SK-N-SH treated with all-trans-retinoic acid at 6 μM for 48 hours (cell line): ENCODE data around the gene PRR5L.

Experiments used
- ARNTL ChIP-seq: fragments of 450-650 bp; formaldehyde crosslinking; IDR thresholded peaks from 2 replicates; pipeline ENCODE4 v1.5.0; 2020; ENCODE audit warnings: low read depth, mild to moderate bottlenecking, moderate library complexity, borderline replicate concordance
- BACH2 ChIP-seq: fragments of 250-450 bp; sonication (Bioruptor Pico); IDR thresholded peaks from 2 replicates; pipeline ENCODE4 v1.9.0; 2021; ENCODE audit warnings: mild to moderate bottlenecking, borderline replicate concordance
- ISL1 ChIP-seq: fragments of 250-450 bp; sonication (Bioruptor Pico); IDR thresholded peaks from 2 replicates; pipeline ENCODE4 v2.1.2; 2022; ENCODE audit warnings: mild to moderate bottlenecking, moderate library complexity
- PPARA ChIP-seq: fragments of 250-450 bp; sonication (Bioruptor Pico); IDR thresholded peaks from 2 replicates; pipeline ENCODE4 v1.5.0; 2020; ENCODE audit warnings: mild to moderate bottlenecking, borderline replicate concordance
- RARB ChIP-seq: fragments of 250-450 bp; sonication (Bioruptor Pico); IDR thresholded peaks from 2 replicates; pipeline ENCODE4 v1.8.0; 2021; ENCODE audit warnings: mild to moderate bottlenecking, moderate library complexity
- TCF4 ChIP-seq: fragments of 250-450 bp; sonication (Bioruptor Pico); IDR thresholded peaks from 2 replicates; pipeline ENCODE4 v1.8.0; 2021; ENCODE audit warnings: mild to moderate bottlenecking, moderate library complexity, borderline replicate concordance
- TOX ChIP-seq: fragments of 250-450 bp; sonication (Bioruptor Pico); IDR thresholded peaks from 2 replicates; pipeline ENCODE4 v1.8.0; 2021; ENCODE audit warnings: mild to moderate bottlenecking, moderate library complexity, borderline replicate concordance
- ZC3H10 ChIP-seq: fragments of 250-450 bp; sonication (Bioruptor Pico); IDR thresholded peaks from 2 replicates; pipeline ENCODE4 v1.5.1; 2021; ENCODE audit warnings: mild to moderate bottlenecking, moderate library complexity
- ZFP30 ChIP-seq: fragments of 450-650 bp; formaldehyde crosslinking; IDR thresholded peaks from 2 replicates; pipeline ENCODE4 v1.5.0; 2022; ENCODE audit warnings: mild to moderate bottlenecking, moderate library complexity
- ZNF565 ChIP-seq: fragments of 450-650 bp; formaldehyde crosslinking; conservative IDR thresholded peaks from 2 replicates; pipeline ENCODE4 v1.5.0; 2020; ENCODE audit warnings: low read depth, mild to moderate bottlenecking, moderate library complexity
- TF ChIP-seq, protein P1 (sequence below): fragments of 250-450 bp; sonication (Bioruptor Pico); IDR thresholded peaks from 2 replicates; pipeline ENCODE4 v1.5.0; 2020; ENCODE audit warnings: mild to moderate bottlenecking, moderate library complexity
- TF ChIP-seq, protein P2 (sequence below): fragments of 250-450 bp; sonication (Bioruptor Pico); IDR thresholded peaks from 2 replicates; pipeline ENCODE4 v1.8.0; 2020; ENCODE audit warnings: mild to moderate bottlenecking, moderate library complexity, borderline replicate concordance
- TF ChIP-seq, protein P3 (sequence below): fragments of 250-450 bp; sonication (Bioruptor Pico); IDR thresholded peaks from 2 replicates; pipeline ENCODE4 v1.5.1; 2020; ENCODE audit warnings: low read depth, mild to moderate bottlenecking, moderate library complexity

DNA sequence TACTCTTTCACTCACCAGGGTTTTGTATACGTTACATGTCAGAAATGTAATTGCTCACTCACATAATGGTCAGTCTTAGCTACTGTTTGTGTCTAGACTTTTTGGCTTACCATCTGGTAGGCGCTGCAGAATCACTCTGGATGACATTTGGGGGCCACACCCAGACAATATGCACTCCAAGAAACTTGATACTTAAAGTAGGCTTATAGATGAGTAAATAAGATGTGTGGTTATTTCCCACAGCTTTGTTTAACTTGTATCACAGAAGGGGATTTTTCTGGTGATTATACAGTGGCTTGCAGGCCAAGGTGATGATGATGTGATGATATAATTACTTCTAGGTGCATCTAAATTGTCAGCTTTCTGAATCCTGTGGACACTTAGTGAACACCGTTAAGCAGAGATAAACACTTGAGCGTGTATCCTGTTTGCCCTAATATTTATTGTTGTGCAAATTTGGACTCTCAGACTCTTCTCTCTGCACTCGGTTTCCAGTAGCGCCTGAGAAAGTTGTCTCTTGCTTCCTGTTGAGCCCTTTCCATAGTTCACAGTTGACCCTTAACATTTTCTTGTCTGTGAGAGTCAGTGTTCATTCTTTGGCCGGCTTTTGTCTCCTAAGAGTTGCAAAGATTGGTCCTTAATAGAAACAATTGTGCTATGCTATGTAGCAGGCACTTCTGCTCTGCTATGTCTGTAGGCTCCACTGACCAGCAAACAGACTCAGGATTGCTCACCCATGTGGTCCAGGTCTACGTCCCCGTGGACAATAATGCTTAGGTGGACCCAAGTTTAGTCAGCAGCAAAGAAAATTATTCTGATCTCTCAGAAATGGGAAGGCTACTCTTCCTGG is 89.3 kb downstream of the PRR5L start:
- TF ChIP-seq, protein P1, sequence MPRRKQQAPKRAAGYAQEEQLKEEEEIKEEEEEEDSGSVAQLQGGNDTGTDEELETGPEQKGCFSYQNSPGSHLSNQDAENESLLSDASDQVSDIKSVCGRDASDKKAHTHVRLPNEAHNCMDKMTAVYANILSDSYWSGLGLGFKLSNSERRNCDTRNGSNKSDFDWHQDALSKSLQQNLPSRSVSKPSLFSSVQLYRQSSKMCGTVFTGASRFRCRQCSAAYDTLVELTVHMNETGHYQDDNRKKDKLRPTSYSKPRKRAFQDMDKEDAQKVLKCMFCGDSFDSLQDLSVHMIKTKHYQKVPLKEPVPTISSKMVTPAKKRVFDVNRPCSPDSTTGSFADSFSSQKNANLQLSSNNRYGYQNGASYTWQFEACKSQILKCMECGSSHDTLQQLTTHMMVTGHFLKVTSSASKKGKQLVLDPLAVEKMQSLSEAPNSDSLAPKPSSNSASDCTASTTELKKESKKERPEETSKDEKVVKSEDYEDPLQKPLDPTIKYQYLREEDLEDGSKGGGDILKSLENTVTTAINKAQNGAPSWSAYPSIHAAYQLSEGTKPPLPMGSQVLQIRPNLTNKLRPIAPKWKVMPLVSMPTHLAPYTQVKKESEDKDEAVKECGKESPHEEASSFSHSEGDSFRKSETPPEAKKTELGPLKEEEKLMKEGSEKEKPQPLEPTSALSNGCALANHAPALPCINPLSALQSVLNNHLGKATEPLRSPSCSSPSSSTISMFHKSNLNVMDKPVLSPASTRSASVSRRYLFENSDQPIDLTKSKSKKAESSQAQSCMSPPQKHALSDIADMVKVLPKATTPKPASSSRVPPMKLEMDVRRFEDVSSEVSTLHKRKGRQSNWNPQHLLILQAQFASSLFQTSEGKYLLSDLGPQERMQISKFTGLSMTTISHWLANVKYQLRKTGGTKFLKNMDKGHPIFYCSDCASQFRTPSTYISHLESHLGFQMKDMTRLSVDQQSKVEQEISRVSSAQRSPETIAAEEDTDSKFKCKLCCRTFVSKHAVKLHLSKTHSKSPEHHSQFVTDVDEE = no peak
- TF ChIP-seq RARB (CRISPR knock-in tag) (no peak), ZFP30 (CRISPR knock-in tag) (no peak), ZC3H10 (no peak), ZNF565 (no peak), PPARA (CRISPR knock-in tag) (no peak), BACH2 (CRISPR knock-in tag) (no peak), TCF4 (CRISPR knock-in tag) (no peak), ARNTL (CRISPR knock-in tag) (no peak), ISL1 (CRISPR knock-in tag) (no peak), TOX (no peak)
- TF ChIP-seq, protein P2, sequence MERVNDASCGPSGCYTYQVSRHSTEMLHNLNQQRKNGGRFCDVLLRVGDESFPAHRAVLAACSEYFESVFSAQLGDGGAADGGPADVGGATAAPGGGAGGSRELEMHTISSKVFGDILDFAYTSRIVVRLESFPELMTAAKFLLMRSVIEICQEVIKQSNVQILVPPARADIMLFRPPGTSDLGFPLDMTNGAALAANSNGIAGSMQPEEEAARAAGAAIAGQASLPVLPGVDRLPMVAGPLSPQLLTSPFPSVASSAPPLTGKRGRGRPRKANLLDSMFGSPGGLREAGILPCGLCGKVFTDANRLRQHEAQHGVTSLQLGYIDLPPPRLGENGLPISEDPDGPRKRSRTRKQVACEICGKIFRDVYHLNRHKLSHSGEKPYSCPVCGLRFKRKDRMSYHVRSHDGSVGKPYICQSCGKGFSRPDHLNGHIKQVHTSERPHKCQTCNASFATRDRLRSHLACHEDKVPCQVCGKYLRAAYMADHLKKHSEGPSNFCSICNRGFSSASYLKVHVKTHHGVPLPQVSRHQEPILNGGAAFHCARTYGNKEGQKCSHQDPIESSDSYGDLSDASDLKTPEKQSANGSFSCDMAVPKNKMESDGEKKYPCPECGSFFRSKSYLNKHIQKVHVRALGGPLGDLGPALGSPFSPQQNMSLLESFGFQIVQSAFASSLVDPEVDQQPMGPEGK (CRISPR knock-in tag) = no peak
- TF ChIP-seq, protein P3, sequence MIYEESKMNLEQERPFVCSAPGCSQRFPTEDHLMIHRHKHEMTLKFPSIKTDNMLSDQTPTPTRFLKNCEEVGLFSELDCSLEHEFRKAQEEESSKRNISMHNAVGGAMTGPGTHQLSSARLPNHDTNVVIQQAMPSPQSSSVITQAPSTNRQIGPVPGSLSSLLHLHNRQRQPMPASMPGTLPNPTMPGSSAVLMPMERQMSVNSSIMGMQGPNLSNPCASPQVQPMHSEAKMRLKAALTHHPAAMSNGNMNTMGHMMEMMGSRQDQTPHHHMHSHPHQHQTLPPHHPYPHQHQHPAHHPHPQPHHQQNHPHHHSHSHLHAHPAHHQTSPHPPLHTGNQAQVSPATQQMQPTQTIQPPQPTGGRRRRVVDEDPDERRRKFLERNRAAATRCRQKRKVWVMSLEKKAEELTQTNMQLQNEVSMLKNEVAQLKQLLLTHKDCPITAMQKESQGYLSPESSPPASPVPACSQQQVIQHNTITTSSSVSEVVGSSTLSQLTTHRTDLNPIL (CRISPR knock-in tag) = no peak
